ENCODE measurements around the gene ST7.

Gene ST7

DNA sequence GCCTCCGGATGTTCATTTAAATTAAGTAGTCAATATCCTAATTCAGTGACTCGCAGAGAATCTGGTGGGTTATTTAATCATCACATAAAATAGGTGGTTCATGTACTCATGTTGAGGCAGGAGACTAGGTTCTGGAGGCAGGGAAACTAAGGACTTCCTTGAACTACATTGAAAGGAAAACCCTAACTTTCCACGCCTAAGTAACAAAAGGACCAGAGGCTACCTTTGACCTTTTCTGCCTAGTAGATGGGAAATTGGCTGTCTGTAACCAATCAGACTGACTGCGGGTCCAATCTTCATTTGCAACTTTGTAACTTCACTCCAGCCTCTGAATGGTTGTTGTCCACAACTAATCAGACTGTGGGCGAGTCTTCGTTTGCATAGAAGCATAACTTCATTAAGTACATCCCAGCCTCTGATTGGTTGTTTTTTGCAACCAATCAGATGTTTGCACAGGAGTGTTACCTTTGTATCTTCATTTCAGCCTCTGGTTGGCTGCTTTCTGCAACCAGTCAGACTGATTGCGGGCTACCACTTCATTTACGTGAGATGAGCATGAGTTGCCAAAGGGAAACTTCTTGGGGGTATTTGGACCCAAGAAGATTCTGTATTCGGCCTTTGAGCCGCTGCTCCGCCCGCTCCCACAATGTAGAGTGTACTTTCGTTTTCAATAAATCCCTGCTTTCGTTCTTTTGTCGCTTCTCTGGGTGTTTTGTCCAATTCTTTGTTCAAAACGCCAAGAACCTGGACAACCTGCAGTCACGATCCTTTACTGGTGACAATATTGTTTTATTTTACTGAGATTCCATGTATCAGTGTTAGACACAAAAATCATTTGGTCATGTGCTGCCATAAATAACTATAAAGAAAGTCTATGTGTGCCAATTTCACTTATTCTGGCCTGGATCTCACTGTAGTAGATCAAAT is 1.7 kb upstream of the ST7 start:
- ChIA-PET CTCF (interaction anchor here (1.5 kb wide), 1 partner anchor 9 kb away, joined by 3 read pairs; no protein-coding TSS in a partner anchor), POLR2A (no interaction called here)
- TF ChIP-seq SP1 (IDR thresholded peaks at IDR 0.05) (no peak), ZNF384 (IDR thresholded peaks at IDR 0.05) (no peak), L3MBTL2 (conservative IDR thresholded peaks at IDR 0.05) (no peak), ELF4 (IDR thresholded peaks at IDR 0.05) (no peak), NFRKB (IDR thresholded peaks at IDR 0.05) (no peak), FOXK2 (IDR thresholded peaks at IDR 0.05) (no peak), SUZ12 (IDR thresholded peaks at IDR 0.05) (no peak), HDGF (IDR thresholded peaks at IDR 0.05; ENCODE audit: borderline replicate concordance) (no peak), LEF1 (IDR thresholded peaks at IDR 0.05; ENCODE audit: borderline replicate concordance) (no peak), FOXM1 (IDR thresholded peaks at IDR 0.05; ENCODE audit: borderline replicate concordance) (no peak), BHLHE40 (IDR thresholded peaks at IDR 0.05; ENCODE audit: borderline replicate concordance) (no peak), TARDBP (IDR thresholded peaks at IDR 0.05) (no peak), CTBP1 (IDR thresholded peaks at IDR 0.05; ENCODE audit: borderline replicate concordance) (no peak)
- TF ChIP-seq, protein P1, sequence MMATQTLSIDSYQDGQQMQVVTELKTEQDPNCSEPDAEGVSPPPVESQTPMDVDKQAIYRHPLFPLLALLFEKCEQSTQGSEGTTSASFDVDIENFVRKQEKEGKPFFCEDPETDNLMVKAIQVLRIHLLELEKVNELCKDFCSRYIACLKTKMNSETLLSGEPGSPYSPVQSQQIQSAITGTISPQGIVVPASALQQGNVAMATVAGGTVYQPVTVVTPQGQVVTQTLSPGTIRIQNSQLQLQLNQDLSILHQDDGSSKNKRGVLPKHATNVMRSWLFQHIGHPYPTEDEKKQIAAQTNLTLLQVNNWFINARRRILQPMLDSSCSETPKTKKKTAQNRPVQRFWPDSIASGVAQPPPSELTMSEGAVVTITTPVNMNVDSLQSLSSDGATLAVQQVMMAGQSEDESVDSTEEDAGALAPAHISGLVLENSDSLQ (IDR thresholded peaks at IDR 0.05), result no peak
- DNase-seq (ENCODE audit: extremely low spot score), result no peak

DNA sequence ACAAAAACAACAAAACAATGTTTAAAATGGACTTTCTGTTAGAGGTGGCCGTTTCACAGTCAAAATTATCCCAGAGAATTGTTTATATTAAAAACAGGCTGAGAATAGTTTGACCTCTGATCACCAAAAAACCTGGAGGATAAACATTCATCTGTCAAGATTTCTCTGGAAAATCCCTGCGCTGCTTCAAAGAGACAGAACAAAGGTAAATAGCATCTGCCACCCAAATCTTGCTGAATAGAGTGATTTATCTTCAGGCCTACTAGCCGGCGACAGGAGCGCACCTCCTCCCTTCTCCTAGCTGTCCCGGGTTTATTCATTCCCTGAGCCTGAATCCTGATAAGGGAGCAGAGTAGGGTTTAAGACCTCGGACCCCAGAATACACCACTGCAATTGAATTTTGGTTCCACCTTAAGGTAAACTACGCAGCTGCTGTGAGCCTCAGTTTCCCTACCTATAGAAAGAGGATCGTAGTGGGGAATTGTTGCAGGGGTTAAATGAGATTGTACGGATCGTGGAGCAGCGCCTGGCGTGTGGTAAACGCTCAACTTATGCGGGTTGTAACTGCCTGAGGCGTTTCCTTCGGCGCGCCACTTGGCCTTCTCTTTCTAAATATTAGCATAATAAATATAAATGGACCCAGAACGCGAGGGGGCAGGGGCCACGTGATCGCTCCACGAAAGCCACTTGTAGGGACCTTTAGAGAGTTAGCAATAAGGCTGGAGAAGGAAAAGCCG is 498 bp upstream of the ST7 start:
- TF ChIP-seq, protein P1 (IDR thresholded peaks at IDR 0.05), result peak; percentile 86
- no peak for TF ChIP-seq FOXM1 (IDR thresholded peaks at IDR 0.05; ENCODE audit: borderline replicate concordance)
- 0 out of 2 replicates have a peak, but pooled peaks have one; percentile 24 for TF ChIP-seq L3MBTL2 (conservative IDR thresholded peaks at IDR 0.05)
- DNase-seq (ENCODE audit: extremely low spot score), result peak; percentile 46
- POLR2A ChIA-PET, result interaction anchor here (0.7 to 1.9 kb wide), 5 partner anchors 10 to 173 kb away, joined by 3 to 4 read pairs (median 4); no protein-coding TSS in a partner anchor
- CTCF ChIA-PET, result interaction anchor here (0.6 to 1.5 kb wide), 2 partner anchors 10 to 361 kb away, joined by 3 to 4 read pairs; no protein-coding TSS in a partner anchor

DNA sequence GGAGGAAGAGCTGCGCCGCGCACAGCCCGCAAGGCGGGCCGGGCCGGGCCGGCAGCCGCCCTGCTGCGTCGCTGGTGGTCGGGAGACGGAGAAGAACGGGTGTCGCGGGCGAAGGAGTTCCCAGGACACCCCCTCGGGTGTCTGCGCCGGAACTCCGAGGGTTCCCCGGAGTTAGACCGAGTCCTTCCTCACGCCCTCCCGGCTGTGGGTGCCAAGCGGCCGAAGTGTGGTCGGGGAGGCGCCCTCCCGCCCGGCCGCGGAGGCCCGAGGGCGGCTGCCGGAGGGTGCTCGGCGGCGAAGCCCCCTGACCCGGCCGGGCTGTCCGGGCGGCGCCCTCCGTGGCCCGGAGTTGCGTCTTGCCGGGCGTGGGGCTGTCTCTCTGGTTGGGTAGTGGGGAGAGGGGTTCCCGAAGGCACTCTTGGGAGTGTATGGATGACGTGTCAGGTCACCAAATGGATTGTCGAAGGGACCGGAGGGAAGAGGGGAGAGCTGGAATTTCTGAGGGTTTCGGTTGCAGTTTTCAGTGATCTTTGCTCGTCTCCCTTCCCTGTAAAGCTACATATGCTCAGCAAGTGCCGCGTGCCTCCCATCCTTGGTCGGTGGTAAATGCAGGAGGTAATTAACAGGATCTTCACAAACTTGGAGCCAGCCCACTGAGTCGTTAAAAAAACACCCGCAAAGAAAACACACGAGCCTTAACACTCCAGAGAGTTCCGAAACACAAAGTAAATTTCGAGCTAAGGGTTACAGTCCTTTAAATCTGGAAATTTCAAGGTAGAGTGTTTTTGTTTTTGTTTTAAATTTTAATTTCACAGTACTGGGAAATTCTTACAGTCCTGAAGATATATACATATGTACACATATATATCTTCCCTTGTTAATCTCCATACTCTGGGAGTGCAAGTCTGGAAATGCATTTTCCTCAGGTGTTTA is 871 bp downstream of the ST7 start:
- TF ChIP-seq LEF1 (IDR thresholded peaks at IDR 0.05; ENCODE audit: borderline replicate concordance) (0 out of 2 replicates have a peak, but pooled peaks have one; percentile 38), FOXA1 (IDR thresholded peaks at IDR 0.05) (no peak), HDGF (IDR thresholded peaks at IDR 0.05; ENCODE audit: borderline replicate concordance) (no peak), NFRKB (IDR thresholded peaks at IDR 0.05) (no peak), FOXK2 (IDR thresholded peaks at IDR 0.05) (no peak), TARDBP (IDR thresholded peaks at IDR 0.05) (no peak), ELF4 (IDR thresholded peaks at IDR 0.05) (no peak), SP1 (IDR thresholded peaks at IDR 0.05) (no peak), BHLHE40 (IDR thresholded peaks at IDR 0.05; ENCODE audit: borderline replicate concordance) (no peak), CTBP1 (IDR thresholded peaks at IDR 0.05; ENCODE audit: borderline replicate concordance) (no peak), ZNF384 (IDR thresholded peaks at IDR 0.05) (no peak), SUZ12 (IDR thresholded peaks at IDR 0.05) (no peak), L3MBTL2 (conservative IDR thresholded peaks at IDR 0.05) (peak; percentile 77), ARNT (IDR thresholded peaks at IDR 0.05) (no peak), FOXM1 (IDR thresholded peaks at IDR 0.05; ENCODE audit: borderline replicate concordance) (no peak)
- TF ChIP-seq, protein P1 (IDR thresholded peaks at IDR 0.05), result no peak
- ChIA-PET POLR2A (interaction anchor here (0.8 to 1.9 kb wide), 10 partner anchors 11 to 172 kb away, joined by 3 to 6 read pairs (median 4); no protein-coding TSS in a partner anchor), CTCF (interaction anchor here (0.8 to 1.4 kb wide), 2 partner anchors 16 to 24 kb away, joined by 3 to 5 read pairs; no protein-coding TSS in a partner anchor)
- peak; percentile 52 for DNase-seq (ENCODE audit: extremely low spot score)

DNA sequence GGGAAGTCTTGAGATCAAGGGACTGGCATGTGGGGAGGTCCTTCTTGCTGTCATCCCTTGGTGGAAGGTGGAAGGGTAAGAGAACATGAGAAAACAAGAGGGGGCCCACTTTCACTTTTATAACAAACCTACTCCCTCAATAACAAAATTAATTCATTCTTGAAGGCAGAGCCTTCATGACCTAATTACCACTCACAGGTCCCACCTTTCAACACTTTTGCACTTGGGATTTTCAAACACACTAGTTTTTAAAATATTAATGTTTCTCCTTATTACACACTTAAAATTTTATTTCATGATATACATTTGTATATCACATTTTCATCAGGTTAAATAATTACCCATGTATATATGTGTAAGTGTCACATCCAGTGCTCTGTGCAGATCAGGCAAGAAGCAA is 2.0 kb downstream of the ST7 start:
- no peak for TF ChIP-seq SP1 (IDR thresholded peaks at IDR 0.05)
- no peak for TF ChIP-seq FOXA1 (IDR thresholded peaks at IDR 0.05)
- TF ChIP-seq TARDBP (IDR thresholded peaks at IDR 0.05), result no peak
- POLR2A ChIA-PET, result no interaction called here
- DNase-seq (ENCODE audit: extremely low spot score), result no peak
- CTCF ChIA-PET, result interaction anchor here (1.4 kb wide), 1 partner anchor 25 kb away, joined by 5 read pairs; no protein-coding TSS in a partner anchor

Measured in HEK293T (cell line).